HEK293T (cell line): ENCODE data around the gene FUT8.

Experiments used
- CTCF ChIA-PET: fragments of 350-600 bp; formaldehyde crosslinking; extraction: SDS; loops from one replicate; lab custom pipeline; 2021; ENCODE audit warnings: antibody characterized with exemption, inconsistent platforms; lab: Yijun Ruan, JAX
- POLR2A ChIA-PET: fragments of 350-600 bp; formaldehyde crosslinking; extraction: SDS; loops from one replicate; lab custom pipeline; 2020; ENCODE audit warnings: antibody characterized with exemption, inconsistent platforms; lab: Yijun Ruan, JAX
- DNase-seq: peaks from one replicate; pipeline ENCODE4 v3.0.0; 2012; ENCODE audit warnings: mixed read lengths; ENCODE audit errors: extremely low spot score
- ARNT ChIP-seq: fragments of 450-650 bp; IDR thresholded peaks from 2 replicates; pipeline ENCODE4 v1.6.1; 2017; ENCODE audit warnings: mild to moderate bottlenecking
- BHLHE40 ChIP-seq: fragments of 450-650 bp; IDR thresholded peaks from 2 replicates; pipeline ENCODE4 v1.6.1; 2016; ENCODE audit warnings: mild to moderate bottlenecking, moderate library complexity, borderline replicate concordance
- CTBP1 ChIP-seq: fragments of 450-650 bp; IDR thresholded peaks from 2 replicates; pipeline ENCODE4 v1.6.1; 2016; ENCODE audit warnings: borderline replicate concordance
- ELF4 ChIP-seq: fragments of 450-650 bp; IDR thresholded peaks from 2 replicates; pipeline ENCODE4 v1.6.1; 2017; ENCODE audit warnings: antibody characterized with exemption
- FOXA1 ChIP-seq: fragments of 450-650 bp; IDR thresholded peaks from 2 replicates; pipeline ENCODE4 v1.6.1; 2016; ENCODE audit warnings: mild to moderate bottlenecking
- FOXK2 ChIP-seq: fragments of 450-650 bp; IDR thresholded peaks from 2 replicates; pipeline ENCODE4 v1.6.1; 2016; ENCODE audit warnings: mild to moderate bottlenecking
- FOXM1 ChIP-seq: fragments of 450-650 bp; IDR thresholded peaks from 2 replicates; pipeline ENCODE4 v1.6.1; 2017; ENCODE audit warnings: mild to moderate bottlenecking, borderline replicate concordance
- HDGF ChIP-seq: fragments of 450-650 bp; IDR thresholded peaks from 2 replicates; pipeline ENCODE4 v1.6.1; 2017; ENCODE audit warnings: antibody characterized with exemption, borderline replicate concordance
- L3MBTL2 ChIP-seq: fragments of 450-650 bp; conservative IDR thresholded peaks from 2 replicates; pipeline ENCODE4 v1.6.1; 2016; ENCODE audit warnings: mild to moderate bottlenecking
- LEF1 ChIP-seq: fragments of 450-650 bp; IDR thresholded peaks from 2 replicates; pipeline ENCODE4 v1.6.1; 2017; ENCODE audit warnings: mild to moderate bottlenecking, borderline replicate concordance
- NFRKB ChIP-seq: fragments of 450-650 bp; IDR thresholded peaks from 2 replicates; pipeline ENCODE4 v1.6.1; 2016; ENCODE audit warnings: mild to moderate bottlenecking, moderate library complexity
- SP1 ChIP-seq: fragments of 450-650 bp; IDR thresholded peaks from 2 replicates; pipeline ENCODE4 v1.6.1; 2017
- SUZ12 ChIP-seq: fragments of 450-650 bp; IDR thresholded peaks from 2 replicates; pipeline ENCODE4 v1.6.1; 2016; ENCODE audit warnings: mild to moderate bottlenecking
- TARDBP ChIP-seq: fragments of 450-650 bp; IDR thresholded peaks from 2 replicates; pipeline ENCODE4 v1.6.1; 2016
- ZNF384 ChIP-seq: fragments of 450-650 bp; IDR thresholded peaks from 2 replicates; pipeline ENCODE4 v1.6.1; 2016
- TF ChIP-seq, protein P1 (sequence below): fragments of 450-650 bp; IDR thresholded peaks from 2 replicates; pipeline ENCODE4 v1.6.1; 2016

The FUT8 gene

DNA sequence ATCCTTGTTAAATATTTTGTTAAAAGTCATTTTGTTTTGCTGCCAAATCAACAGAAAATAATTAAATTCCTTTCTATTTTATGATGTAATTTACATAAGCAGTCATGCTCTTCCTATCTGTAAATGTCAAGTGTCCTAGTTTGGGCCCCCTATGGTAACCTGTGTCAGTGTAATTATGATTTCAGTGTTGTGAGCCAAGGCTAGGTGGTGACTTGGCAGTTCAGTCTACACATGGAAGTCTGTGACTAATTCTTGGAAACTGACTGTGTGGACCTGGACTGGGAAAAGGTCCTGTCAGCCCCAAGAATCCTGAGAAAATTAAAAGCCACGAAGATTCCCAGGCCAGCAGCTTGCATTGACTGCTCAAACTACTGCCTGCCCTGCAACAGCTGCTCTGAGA, 371.0 kb downstream of the FUT8 start:
- TF ChIP-seq LEF1 (no peak), SP1 (no peak), FOXA1 (no peak), BHLHE40 (no peak), CTBP1 (no peak), TARDBP (no peak), ARNT (no peak), SUZ12 (no peak)

DNA sequence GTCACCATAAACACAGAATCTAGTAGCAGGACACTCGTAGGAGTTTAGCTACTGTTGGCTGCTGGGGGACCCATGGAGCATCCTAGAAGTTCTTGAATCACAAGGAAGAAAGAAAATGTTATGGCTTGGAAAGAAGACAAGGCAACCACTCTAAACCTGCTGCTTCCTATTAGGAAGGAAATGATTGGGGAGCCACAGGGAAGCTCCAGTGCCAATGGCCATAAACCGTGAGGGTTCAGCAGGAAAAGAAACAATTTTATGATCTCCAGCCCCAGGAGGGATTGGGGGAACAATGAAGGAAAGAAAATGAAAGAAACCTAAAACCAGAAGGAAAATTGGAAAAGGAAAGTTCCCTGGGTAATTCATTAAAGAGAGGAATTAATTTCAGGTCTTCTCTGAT, 372.0 kb downstream of the FUT8 start:
- POLR2A ChIA-PET: no interaction called here
- CTCF ChIA-PET: no interaction called here
- no peak for TF ChIP-seq L3MBTL2
- DNase-seq: no peak

More for the DNA sequence above, 371.0 kb downstream of the FUT8 start:
- ChIA-PET POLR2A (no interaction called here), CTCF (no interaction called here)
- DNase-seq: no peak

DNA sequence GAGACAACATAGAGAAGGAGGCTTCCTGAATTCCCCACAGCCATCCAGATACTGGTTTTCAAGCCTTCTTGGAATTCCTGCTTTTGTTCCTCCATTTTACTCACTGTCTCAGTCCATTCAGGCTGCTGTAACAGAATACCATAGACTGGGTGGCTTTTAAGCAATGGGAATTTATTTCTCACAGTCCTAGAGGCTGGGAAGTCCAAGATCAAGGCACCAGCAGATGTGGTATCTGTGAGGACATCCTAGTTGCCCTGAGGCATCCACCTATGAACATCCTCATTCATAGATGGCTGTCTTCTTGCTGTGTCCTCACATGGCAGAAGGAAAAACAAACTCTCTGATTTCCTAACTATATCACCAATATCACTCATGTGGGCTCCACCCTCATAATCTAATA, 374.9 kb downstream of the FUT8 start:
- ChIA-PET CTCF (no interaction called here), POLR2A (no interaction called here)
- TF ChIP-seq FOXK2: no peak
- no peak for TF ChIP-seq CTBP1
- TF ChIP-seq ZNF384: no peak
- TF ChIP-seq TARDBP: no peak
- TF ChIP-seq L3MBTL2: no peak
- no peak for TF ChIP-seq HDGF
- TF ChIP-seq FOXA1: no peak
- TF ChIP-seq, protein P1, sequence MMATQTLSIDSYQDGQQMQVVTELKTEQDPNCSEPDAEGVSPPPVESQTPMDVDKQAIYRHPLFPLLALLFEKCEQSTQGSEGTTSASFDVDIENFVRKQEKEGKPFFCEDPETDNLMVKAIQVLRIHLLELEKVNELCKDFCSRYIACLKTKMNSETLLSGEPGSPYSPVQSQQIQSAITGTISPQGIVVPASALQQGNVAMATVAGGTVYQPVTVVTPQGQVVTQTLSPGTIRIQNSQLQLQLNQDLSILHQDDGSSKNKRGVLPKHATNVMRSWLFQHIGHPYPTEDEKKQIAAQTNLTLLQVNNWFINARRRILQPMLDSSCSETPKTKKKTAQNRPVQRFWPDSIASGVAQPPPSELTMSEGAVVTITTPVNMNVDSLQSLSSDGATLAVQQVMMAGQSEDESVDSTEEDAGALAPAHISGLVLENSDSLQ: no peak
- TF ChIP-seq ELF4: no peak
- TF ChIP-seq SUZ12: no peak
- TF ChIP-seq BHLHE40: no peak
- DNase-seq: no peak

DNA sequence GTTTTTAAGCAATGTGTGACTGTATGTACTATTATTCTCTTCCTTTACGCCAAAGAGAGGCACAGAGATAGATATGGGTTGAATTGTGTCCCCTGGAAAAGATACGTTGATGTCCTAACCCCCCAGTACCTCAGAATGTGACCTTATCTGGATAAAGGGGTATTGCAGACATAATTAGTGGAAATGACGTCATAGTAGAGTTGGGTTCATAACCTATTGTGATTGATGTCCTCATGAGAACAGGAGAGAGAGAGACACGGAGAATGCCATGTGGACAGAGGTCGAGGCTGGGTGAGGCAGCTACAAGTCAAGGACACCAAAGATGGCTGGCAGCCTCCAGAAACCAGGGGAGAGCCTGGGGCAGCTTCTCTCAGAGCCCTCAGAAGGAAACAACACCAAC, 376.3 kb downstream of the FUT8 start:
- CTCF ChIA-PET: no interaction called here
- no peak for TF ChIP-seq L3MBTL2
- TF ChIP-seq FOXM1: no peak
- TF ChIP-seq FOXK2: no peak
- POLR2A ChIA-PET: no interaction called here
- no peak for DNase-seq

DNA sequence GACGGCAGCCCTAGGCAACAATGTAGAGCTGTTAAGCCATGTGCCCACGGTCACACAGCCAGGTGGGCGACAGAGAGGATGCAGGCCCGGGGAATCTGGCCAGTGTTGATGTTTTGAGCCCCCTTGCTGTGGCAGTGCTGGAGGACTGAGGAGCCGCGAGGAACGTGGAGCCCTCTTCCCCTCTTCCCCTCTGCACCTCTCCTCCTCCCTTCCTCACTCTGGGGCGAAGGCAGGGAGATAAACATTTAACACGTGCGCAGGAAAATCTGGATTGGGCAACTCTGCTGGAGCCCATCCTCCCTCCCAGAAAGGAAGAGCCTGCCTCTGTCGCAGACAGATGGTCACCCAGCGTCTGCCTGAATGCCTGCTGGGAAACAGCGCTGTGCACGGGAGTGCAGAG, 376.8 kb downstream of the FUT8 start:
- POLR2A ChIA-PET: no interaction called here
- no peak for TF ChIP-seq NFRKB
- TF ChIP-seq ARNT: no peak
- TF ChIP-seq L3MBTL2: no peak
- TF ChIP-seq TARDBP: no peak
- TF ChIP-seq LEF1: no peak
- TF ChIP-seq HDGF: no peak
- TF ChIP-seq SP1: no peak
- TF ChIP-seq ZNF384: no peak
- TF ChIP-seq BHLHE40: no peak
- TF ChIP-seq ELF4: no peak
- no peak for TF ChIP-seq FOXA1
- TF ChIP-seq FOXK2: no peak
- no peak for TF ChIP-seq CTBP1
- no peak for TF ChIP-seq SUZ12
- no peak for DNase-seq
- CTCF ChIA-PET: no interaction called here

DNA sequence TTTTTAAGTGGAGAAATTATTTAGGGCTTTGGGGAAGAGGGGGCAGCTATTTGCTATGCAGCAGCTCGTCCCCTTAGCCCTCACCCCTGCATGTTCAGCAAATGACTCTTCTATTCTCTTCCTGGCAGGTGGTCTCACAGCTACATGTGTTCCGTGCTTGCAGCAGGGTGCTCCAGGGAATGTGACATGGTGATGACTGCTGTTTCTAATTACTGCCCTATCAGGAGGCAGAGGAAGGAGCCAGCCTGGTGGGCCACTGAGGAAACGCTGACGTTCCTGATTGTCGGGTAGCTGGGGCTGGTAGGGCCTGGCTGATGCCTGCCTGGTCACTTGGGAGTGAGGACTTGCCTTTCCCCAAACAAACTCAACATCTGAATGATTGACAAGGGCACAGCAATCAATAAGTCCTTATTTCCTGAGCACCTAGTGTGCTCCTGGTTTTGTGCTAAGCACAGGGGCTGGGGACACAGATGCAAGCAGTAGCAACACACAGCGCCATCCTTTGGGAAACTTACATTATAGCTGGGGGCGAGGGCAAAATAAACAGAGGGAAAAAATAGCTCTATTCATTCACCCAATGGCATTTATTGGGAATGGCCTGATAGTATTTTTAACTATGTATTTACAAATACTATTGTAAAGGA, 377.8 kb downstream of the FUT8 start:
- POLR2A ChIA-PET: no interaction called here

DNA sequence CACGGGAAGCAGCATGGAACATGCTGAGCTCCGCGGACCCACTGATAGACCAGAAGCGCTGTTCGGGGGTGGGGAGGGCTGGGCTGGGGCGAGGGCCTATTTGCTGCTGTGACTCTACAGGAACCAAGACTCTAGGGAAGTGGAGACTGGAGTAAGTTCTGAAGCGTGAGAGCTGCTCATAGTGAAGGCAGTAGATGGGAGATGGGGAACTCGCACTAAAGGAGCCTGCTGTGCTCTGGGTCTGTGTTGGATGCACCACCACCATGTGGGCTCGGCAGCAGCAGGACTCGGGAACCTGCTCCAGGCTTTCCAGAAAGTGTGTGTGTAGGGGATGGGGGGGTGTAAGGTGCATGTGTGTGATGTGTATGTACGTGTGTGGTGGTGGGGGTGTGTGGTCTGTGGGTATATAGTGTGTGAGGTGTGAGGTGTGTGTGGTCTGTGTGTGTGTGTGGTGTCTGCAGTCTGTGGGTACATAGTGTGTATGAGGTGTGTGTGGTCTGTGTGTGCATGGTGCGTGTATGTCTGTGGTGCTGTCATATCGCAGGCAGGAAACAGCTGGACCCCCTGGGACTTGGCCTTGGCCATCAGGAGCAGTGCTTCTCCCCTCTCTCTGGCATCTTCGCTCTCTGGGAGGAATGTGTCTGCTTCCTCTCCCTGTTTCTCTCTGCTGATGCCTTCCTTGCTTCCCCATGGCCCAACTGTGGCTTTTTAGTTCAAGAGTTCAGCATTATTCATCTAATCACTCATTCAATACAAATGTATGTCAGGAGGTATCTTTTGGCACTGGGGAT, 378.9 kb downstream of the FUT8 start:
- CTCF ChIA-PET: interaction anchor here (0.6 kb wide), 2 partner anchors 22 to 302 kb away, joined by 3 read pairs; no protein-coding TSS in a partner anchor
- POLR2A ChIA-PET: no interaction called here
- DNase-seq: no peak
- TF ChIP-seq FOXM1 (no peak), TARDBP (no peak), BHLHE40 (no peak), LEF1 (no peak), SP1 (no peak), FOXK2 (no peak)
- TF ChIP-seq, protein P1: no peak

More for the DNA sequence above, 377.8 kb downstream of the FUT8 start:
- TF ChIP-seq, protein P1: peak; percentile 59; the same call in 1 of the 2 replicates
- TF ChIP-seq ELF4: no peak
- CTCF ChIA-PET: interaction anchor here (0.5 to 0.7 kb wide), 3 partner anchors 18 to 595 kb away, joined by 3 to 5 read pairs (median 3); no protein-coding TSS in a partner anchor
- no peak for DNase-seq
